HepG2 (cell line): ENCODE data around the gene FBXW4.

Source experiments
- E2F5 ChIP-seq: sonication (generic); formaldehyde crosslinking; conservative IDR thresholded peaks from 2 replicates; pipeline ENCODE4 v1.4.0; 2020; ENCODE audit warnings: missing genetic modification reagents
- EZH2 ChIP-seq: conservative IDR thresholded peaks from 2 replicates; pipeline ENCODE4 v1.6.1; 2012; ENCODE audit warnings: mild to moderate bottlenecking, low read depth, low read length, moderate library complexity
- GMEB2 ChIP-seq: IDR thresholded peaks from 2 replicates; pipeline ENCODE4 v1.6.1; 2016; ENCODE audit warnings: missing biosample characterization, missing genetic modification reagents, low read depth
- MAX ChIP-seq: IDR thresholded peaks from 2 replicates; pipeline ENCODE4 v1.6.1; 2012; ENCODE audit warnings: inconsistent platforms
- POLR2A ChIP-seq, 2 experiments: IDR thresholded peaks; 2 replicates each; pipeline ENCODE4 v1.6.1; 2011; ENCODE audit warnings: low read depth in 2 of 2, low read length in 2 of 2, mild to moderate bottlenecking in 1 of 2, moderate library complexity in 1 of 2; ENCODE audit not compliant: insufficient read depth in 1 of 2

DNA sequence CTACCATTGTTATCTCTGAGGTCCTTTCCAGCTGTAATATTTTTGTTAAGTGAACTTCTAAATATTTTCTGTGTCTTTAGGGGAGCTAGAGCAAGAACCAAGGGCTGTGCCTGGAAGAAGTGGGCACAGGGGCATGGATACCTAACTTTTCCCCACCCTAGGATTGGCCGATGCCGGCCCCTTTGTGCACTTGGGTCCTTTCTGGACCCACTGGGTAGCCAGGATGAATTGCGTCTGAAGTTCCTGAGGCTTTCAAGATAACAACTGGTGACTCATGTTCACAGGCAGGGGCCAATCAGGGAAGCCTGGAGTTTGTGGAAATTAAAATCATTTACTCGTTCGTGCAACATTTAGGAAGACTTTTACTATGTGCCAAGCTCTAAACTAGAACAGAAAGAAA, 106.1 kb downstream of the FBXW4 start:
- TF ChIP-seq EZH2 = no peak
- TF ChIP-seq POLR2A (IDR thresholded peaks at IDR 0.05; ENCODE audit: insufficient read depth in 1 of 2, low read depth in 2 of 2, low read length in 2 of 2) = no peak
- no peak for TF ChIP-seq GMEB2 (CRISPR knock-in tag)
- TF ChIP-seq MAX = no peak
- no peak for TF ChIP-seq E2F5
